Activated T-helper 17 cell treated with anti-CD3 and anti-CD28 coated beads, Interleukin-2, amount 50 U/mL, for 72 hours (primary cell): Measurements from ENCODE around the gene AMPH. TPM values are rescaled to one million over a fixed set of nuclear protein-coding genes. Genes with fewer than 3 reads are reported as not detected.
"Not testable (repeated sequence)": the region's sequence is repeated elsewhere in the genome, so short reads cannot be mapped to it uniquely, and the experiment has no call there.

Source experiments
- ATAC-seq: fragments of 150-1000 bp; cut with Tn5 transposase; replicated peaks from 2 replicates; pipeline ENCODE4 v1.10.0; 2021; ENCODE audit warnings: mild to moderate bottlenecking, moderate library complexity
- H3K27ac Mint-ChIP-seq: one replicate; pipeline ENCODE4 v1.8.0; 2022; ENCODE audit warnings: mixed read lengths
- H3K27me3 Mint-ChIP-seq: one replicate; pipeline ENCODE4 v1.8.0; 2022; ENCODE audit warnings: mixed read lengths
- H3K36me3 Mint-ChIP-seq: one replicate; pipeline ENCODE4 v1.8.0; 2022; ENCODE audit warnings: low read depth, mild to moderate bottlenecking, mixed read lengths
- H3K4me1 Mint-ChIP-seq: one replicate; pipeline ENCODE4 v1.8.0; 2022; ENCODE audit warnings: mixed read lengths
- H3K4me3 Mint-ChIP-seq: one replicate; pipeline ENCODE4 v1.8.0; 2022; ENCODE audit warnings: mild to moderate bottlenecking, mixed read lengths
- H3K9me3 Mint-ChIP-seq: one replicate; pipeline ENCODE4 v1.8.0; 2022; ENCODE audit warnings: mixed read lengths
- total RNA-seq, 2 donors: library from RNA; stranded (reverse); gene quantifications; one replicate each; pipeline ENCODE4 v1.2.3, GENCODE V29; 2022

AMPH gene
- total RNA-seq, 2 donors from 2014 or later, result not detected

GRCh38 chr7:38339953-38340819 is 291.0 kb downstream of the AMPH start:
- peak; percentile 48 for ATAC-seq
- no peaks in the 10 kb centered on the region for H3K27me3 Mint-ChIP-seq
- no peaks in the 10 kb centered on the region for H3K36me3 Mint-ChIP-seq
- H3K9me3 Mint-ChIP-seq, result no peaks in the 10 kb centered on the region
- peak overlapping the region; percentile 56 for H3K4me3 Mint-ChIP-seq
- peaks cover 10% of the 10 kb centered on the region for H3K4me1 Mint-ChIP-seq
- no peak overlapping the region for H3K27ac Mint-ChIP-seq

- H3K27ac Mint-ChIP-seq, result peak overlapping the region; percentile 76
- not testable (repeated sequence) for H3K27me3 Mint-ChIP-seq, H3K4me1 Mint-ChIP-seq, ATAC-seq, H3K36me3 Mint-ChIP-seq, H3K9me3 Mint-ChIP-seq
- peak overlapping the region; percentile 66 for H3K4me3 Mint-ChIP-seq
These were observed 295.0 kb downstream of the AMPH start for GRCh38 chr7:38336148-38336515.

GRCh38 chr7:38335492-38336147 is 295.6 kb downstream of the AMPH start:
- Mint-ChIP-seq H3K9me3 (no peaks in the 10 kb centered on the region), H3K27ac (peak overlapping the region; percentile 76), H3K4me1 (peaks cover 5% of the 10 kb centered on the region), H3K4me3 (peak overlapping the region; percentile 66), H3K27me3 (no peaks in the 10 kb centered on the region), H3K36me3 (no peaks in the 10 kb centered on the region)
- peak; percentile 96 for ATAC-seq

DNA sequence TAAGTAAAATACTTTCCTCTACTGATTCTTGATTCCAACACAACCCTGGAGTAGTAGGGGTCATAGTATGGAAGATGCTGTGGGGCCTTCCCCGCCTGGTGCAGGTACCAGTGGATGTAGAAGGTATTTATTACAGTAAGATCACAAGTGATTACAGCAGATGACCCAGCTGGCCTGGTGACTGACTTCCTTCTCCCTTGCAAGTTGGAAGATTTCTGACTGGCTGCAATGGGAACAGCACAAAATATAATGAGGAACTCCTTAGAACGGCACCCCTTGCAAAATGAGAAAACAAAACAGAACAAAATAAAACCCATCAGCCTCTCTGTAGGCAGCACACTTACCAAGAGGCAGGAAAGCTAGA is 296.1 kb downstream of the AMPH start:
- H3K4me1 Mint-ChIP-seq, result peaks cover 5% of the 10 kb centered on the region

GRCh38 chr7:38334163-38334562 is 297.0 kb downstream of the AMPH start:
- Mint-ChIP-seq H3K27ac (peak overlapping the region; percentile 25), H3K4me3 (peak overlapping the region; percentile 66), H3K36me3 (no peaks in the 10 kb centered on the region), H3K27me3 (no peaks in the 10 kb centered on the region), H3K4me1 (peaks cover 5% of the 10 kb centered on the region), H3K9me3 (no peaks in the 10 kb centered on the region)
- ATAC-seq, result no peak

More for the DNA sequence above, 296.1 kb downstream of the AMPH start:
- no peaks in the 10 kb centered on the region for H3K9me3 Mint-ChIP-seq
- H3K36me3 Mint-ChIP-seq, result no peaks in the 10 kb centered on the region
- no peak for ATAC-seq
- H3K4me3 Mint-ChIP-seq, result peak overlapping the region; percentile 66
- H3K27ac Mint-ChIP-seq, result peak overlapping the region; percentile 76
- no peaks in the 10 kb centered on the region for H3K27me3 Mint-ChIP-seq
